WI38 (cell line): ENCODE measurements around the gene GLT8D2.

Experiments used
- H3K4me3 ChIP-seq: 2 replicates; pipeline ENCODE4 v1.5.1; 2011; ENCODE audit warnings: low read depth, mild to moderate bottlenecking, control low read depth, low read length
- CTCF ChIP-seq: IDR thresholded peaks from 2 replicates; pipeline ENCODE4 v1.5.1; 2012; ENCODE audit warnings: low read depth, mild to moderate bottlenecking, control low read depth, low read length

GLT8D2 gene, protein sequence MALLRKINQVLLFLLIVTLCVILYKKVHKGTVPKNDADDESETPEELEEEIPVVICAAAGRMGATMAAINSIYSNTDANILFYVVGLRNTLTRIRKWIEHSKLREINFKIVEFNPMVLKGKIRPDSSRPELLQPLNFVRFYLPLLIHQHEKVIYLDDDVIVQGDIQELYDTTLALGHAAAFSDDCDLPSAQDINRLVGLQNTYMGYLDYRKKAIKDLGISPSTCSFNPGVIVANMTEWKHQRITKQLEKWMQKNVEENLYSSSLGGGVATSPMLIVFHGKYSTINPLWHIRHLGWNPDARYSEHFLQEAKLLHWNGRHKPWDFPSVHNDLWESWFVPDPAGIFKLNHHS

GRCh38 chr12:104049903-104050356 is at the start of gene GLT8D2:
GLT8D2 (minus strand) TSS chr12:104050187; CDS start chr12:104019648, 30,539 bp downstream.
- H3K4me3 ChIP-seq, result peak within 1 kb of the TSS; percentile 73
- TF ChIP-seq CTCF, result no peak

GRCh38 chr12:104097954-104098353 is 48.0 kb upstream of the GLT8D2 start:
- no peak overlapping the region for H3K4me3 ChIP-seq
- no peak for TF ChIP-seq CTCF

DNA sequence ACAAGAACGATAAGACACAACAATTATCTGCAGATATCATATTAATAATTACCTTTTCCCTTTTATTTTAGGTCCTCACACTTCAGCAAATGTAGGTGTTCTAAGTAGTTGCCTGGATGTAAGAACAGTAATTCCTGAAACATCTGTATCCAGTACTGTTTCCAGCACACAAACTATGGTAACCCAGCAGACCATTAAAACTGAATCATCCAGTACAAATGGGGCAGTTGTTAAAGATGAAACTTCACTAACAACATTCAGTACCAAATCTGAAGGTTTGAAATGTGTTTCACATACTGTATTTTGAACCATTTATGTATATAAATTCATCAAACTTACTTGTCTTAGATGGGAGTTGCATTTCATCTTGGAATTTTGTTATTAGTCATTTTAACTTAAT is 45.3 kb upstream of the GLT8D2 start:
- H3K4me3 ChIP-seq, result no peak overlapping the region
- no peak for TF ChIP-seq CTCF

DNA sequence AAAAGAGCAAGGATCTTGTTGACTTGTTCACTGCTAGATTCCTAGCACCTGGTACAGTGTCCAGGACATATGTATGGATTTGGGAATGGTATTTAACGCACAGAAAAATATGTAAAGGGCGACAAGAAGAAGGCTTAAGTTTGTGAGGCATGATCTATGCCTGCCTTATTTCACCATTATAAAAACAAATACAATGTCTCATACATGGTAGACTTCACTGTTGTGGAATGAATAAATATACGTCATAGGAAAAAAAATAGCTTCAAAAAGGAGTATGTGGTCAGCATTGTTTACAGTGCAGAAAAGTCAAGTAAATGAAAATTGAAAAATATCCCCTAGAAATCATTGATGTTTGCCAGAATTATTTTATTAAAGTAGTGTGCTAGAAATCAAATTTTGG is 44.3 kb upstream of the GLT8D2 start:
- no peak for TF ChIP-seq CTCF

GRCh38 chr12:104091136-104091535 is 41.1 kb upstream of the GLT8D2 start:
- no peak overlapping the region for H3K4me3 ChIP-seq

More for the DNA sequence above, 44.3 kb upstream of the GLT8D2 start:
- H3K4me3 ChIP-seq, result no peak overlapping the region

GRCh38 chr12:104090685-104091084 is 40.7 kb upstream of the GLT8D2 start:
- no peak overlapping the region for H3K4me3 ChIP-seq
- TF ChIP-seq CTCF, result no peak

More at GRCh38 chr12:104091136-104091535, 41.1 kb upstream of the GLT8D2 start:
- TF ChIP-seq CTCF, result no peak

DNA sequence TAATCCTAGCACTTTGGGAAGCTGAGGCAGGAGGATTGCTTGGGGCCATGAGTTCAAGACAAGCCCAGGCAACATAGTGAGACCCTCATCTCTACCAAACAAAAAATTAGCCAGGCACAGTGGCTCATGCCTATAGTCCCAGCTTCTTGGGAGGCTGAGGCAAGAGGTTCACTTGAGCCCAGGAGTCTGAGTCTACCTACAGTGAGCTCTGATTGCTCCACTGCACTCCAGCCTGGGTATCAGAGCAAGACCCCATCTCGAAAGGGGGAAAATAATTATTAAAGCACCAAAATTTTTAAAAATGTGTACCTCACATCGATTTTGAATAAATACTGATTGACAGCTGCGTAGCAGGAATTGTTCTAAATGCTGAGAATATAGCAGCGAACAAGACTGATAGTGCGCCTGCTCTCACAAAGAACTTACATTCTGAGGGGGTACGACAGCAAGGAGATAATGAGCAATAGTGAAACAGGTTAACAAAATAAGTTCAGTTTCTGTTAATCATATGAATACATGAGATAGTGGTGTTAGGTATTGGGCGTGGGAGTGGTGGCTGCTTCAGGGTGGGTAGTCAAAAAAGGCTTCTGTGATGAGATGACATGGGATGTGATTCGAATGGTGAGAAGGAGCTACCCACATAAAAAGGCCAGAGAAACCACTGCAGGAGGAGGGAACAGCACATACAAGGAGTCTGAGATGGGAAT is 33.9 kb upstream of the GLT8D2 start:
- no peak for TF ChIP-seq CTCF
- no peak overlapping the region for H3K4me3 ChIP-seq
